ENCODE data around the gene RERG. TPM values are rescaled to one million over a fixed set of nuclear protein-coding genes. Genes with fewer than 3 reads are reported as not detected.

The RERG gene
- total and polyA plus RNA-seq, 2 experiments from 2014 or later: 1.1 to 1.5 TPM

- TF ChIP-seq ZNF331 (CRISPR knock-in tag; IDR thresholded peaks at IDR 0.05; ENCODE audit: low read depth) (no peak), REST (IDR thresholded peaks at IDR 0.05; ENCODE audit: unreplicated experiment) (no peak), STAT1 (IDR thresholded peaks at IDR 0.05; ENCODE audit: unreplicated experiment) (no peak), POLR2AphosphoS5 (IDR thresholded peaks at IDR 0.05; ENCODE audit: low read depth) (no peak), ZNF114 (CRISPR knock-in tag; IDR thresholded peaks at IDR 0.05) (no peak), EZH2phosphoT487 (IDR thresholded peaks at IDR 0.05; ENCODE audit: unreplicated experiment) (no peak), JUNB (IDR thresholded peaks at IDR 0.05; ENCODE audit: unreplicated experiment) (no peak), CREB1 (CRISPR knock-in tag; IDR thresholded peaks at IDR 0.05; ENCODE audit: low read depth) (no peak), NANOG (IDR thresholded peaks at IDR 0.05; ENCODE audit: borderline replicate concordance) (no peak), ETS1 (IDR thresholded peaks at IDR 0.05) (no peak)
Observed at GRCh38 chr12:15173142-15173541, 48.1 kb downstream of the RERG start (continued).

- ATAC-seq (no peak), DNase-seq (ENCODE audit: low spot score) (no peak)
- Histone ChIP-seq H3K27ac (ENCODE audit: low read depth) (no peak overlapping the region), H2AFZ (no peak overlapping the region), H3K4me3 (no peak overlapping the region), H4K20me1 (replicated peaks; ENCODE audit: insufficient read depth) (no peaks in the 10 kb centered on the region), H3K27me3 (ENCODE audit: insufficient read depth) (no peaks in the 10 kb centered on the region), H3K4me2 (no peak overlapping the region), H3K79me2 (replicated peaks; ENCODE audit: insufficient read depth) (no peaks in the 10 kb centered on the region), H3K36me3 (ENCODE audit: insufficient read depth) (no peaks in the 10 kb centered on the region), H3K4me1 (ENCODE audit: insufficient read depth) (no peaks in the 10 kb centered on the region), H3F3A (replicated peaks; ENCODE audit: low read depth) (no peaks in the 10 kb centered on the region), H3K9me2 (ENCODE audit: insufficient read depth) (no peaks in the 10 kb centered on the region; the same call in 1 of the 2 replicates)
- Mint-ChIP-seq H3K4me3 (no peak overlapping the region), H3K9me3 (no peaks in the 10 kb centered on the region), H3K36me3 (ENCODE audit: low read depth) (no peaks in the 10 kb centered on the region), H3K4me1 (peaks cover 6% of the 10 kb centered on the region; the same call in 2 of the 3 replicates), H3K27ac (no peak overlapping the region), H3K27me3 (ENCODE audit: insufficient read depth, low read depth, poor library complexity) (no peaks in the 10 kb centered on the region)
- no peak for TF ChIP-seq ZNF331 (CRISPR knock-in tag; IDR thresholded peaks at IDR 0.05; ENCODE audit: low read depth)
- peak in 1 of 2 experiments; percentile 29; a peak in 1 of 4 replicates for TF ChIP-seq CTCF (conservative IDR thresholded peaks at IDR 0.05; ENCODE audit: low read depth in 2 of 2)
Observed at GRCh38 chr12:15172060-15172822, 49.0 kb downstream of the RERG start.
